Measurements from ENCODE around the gene OMP.
A peak's percentile ranks its signal among the peaks of the same experiment; 100 is the strongest.
"Not testable (repeated sequence)": the region's sequence is repeated elsewhere in the genome, so short reads cannot be mapped to it uniquely, and the experiment has no call there.

OMP gene

GRCh38 chr11:77086521-77087472 lies 15.8 kb upstream of the OMP start:
- DNase-seq (ENCODE audit: low spot score), result no peak

GRCh38 chr11:77087723-77088225 lies 14.9 kb upstream of the OMP start:
- no peak for DNase-seq (ENCODE audit: low spot score)

GRCh38 chr11:77088236-77089003 lies 14.2 kb upstream of the OMP start:
- no peak for DNase-seq (ENCODE audit: low spot score)

GRCh38 chr11:77089004-77089545 lies 13.6 kb upstream of the OMP start:
- DNase-seq (ENCODE audit: low spot score), result no peak

GRCh38 chr11:77090046-77090372 lies 12.6 kb upstream of the OMP start:
- DNase-seq (ENCODE audit: low spot score), result no peak

GRCh38 chr11:77090373-77091111 lies 12.1 kb upstream of the OMP start:
- no peak for DNase-seq (ENCODE audit: low spot score)

- DNase-seq (ENCODE audit: low spot score), result peak; percentile 96
Measured at GRCh38 chr11:77091146-77091940, 11.3 kb upstream of the OMP start.

GRCh38 chr11:77092382-77092781 lies 10.3 kb upstream of the OMP start:
- DNase-seq (ENCODE audit: low spot score), result no peak

- no peak for DNase-seq (ENCODE audit: low spot score)
Measured at GRCh38 chr11:77093056-77093891, 9.4 kb upstream of the OMP start.

GRCh38 chr11:77093987-77094840 lies 8.4 kb upstream of the OMP start:
- DNase-seq (ENCODE audit: low spot score), result no peak

- DNase-seq (ENCODE audit: low spot score), result no peak
Measured at GRCh38 chr11:77094841-77095365, 7.7 kb upstream of the OMP start.

GRCh38 chr11:77095551-77096490 lies 6.8 kb upstream of the OMP start:
- peak; percentile 59 for DNase-seq (ENCODE audit: low spot score)

GRCh38 chr11:77096591-77097019 lies 6.0 kb upstream of the OMP start:
- no peak for DNase-seq (ENCODE audit: low spot score)

- not testable (repeated sequence) for DNase-seq (ENCODE audit: low spot score)
Measured at GRCh38 chr11:77097180-77097579, 5.5 kb upstream of the OMP start.

GRCh38 chr11:77100166-77101042 lies 2.2 kb upstream of the OMP start:
- DNase-seq (ENCODE audit: low spot score), result no peak

- no peak for DNase-seq (ENCODE audit: low spot score)
Measured at GRCh38 chr11:77101043-77101537, 1.6 kb upstream of the OMP start.

GRCh38 chr11:77103319-77103718 lies 679 bp downstream of the OMP start:
- no peak for DNase-seq (ENCODE audit: low spot score)
